ENCODE results near the gene ACADM.
A peak's percentile ranks its signal among the peaks of the same experiment; 100 is the strongest.
"Not testable (repeated sequence)": the region's sequence is repeated elsewhere in the genome, so short reads cannot be mapped to it uniquely, and the experiment has no call there.

ACADM gene

GRCh38 chr1:75724472-75725022 lies at the start of gene ACADM:
ACADM (plus strand) TSS chr1:75724709; CDS start chr1:75724788, 79 bp downstream.
- DNase-seq, result peak; percentile 95

GRCh38 chr1:75677443-75677842 lies 47.1 kb upstream of the ACADM start:
- DNase-seq, result no peak

- not testable (repeated sequence) for DNase-seq
Observed at GRCh38 chr1:75677964-75678363, 46.5 kb upstream of the ACADM start.

- DNase-seq, result no peak
Observed at GRCh38 chr1:75690547-75690946, 34.0 kb upstream of the ACADM start.

- DNase-seq, result no peak
Observed at GRCh38 chr1:75693551-75693950, 31.0 kb upstream of the ACADM start.

- no peak for DNase-seq
Observed at GRCh38 chr1:75696000-75696399, 28.5 kb upstream of the ACADM start.

GRCh38 chr1:75707191-75707590 lies 17.3 kb upstream of the ACADM start:
- DNase-seq, result no peak

GRCh38 chr1:75708910-75709309 lies 15.6 kb upstream of the ACADM start:
- no peak for DNase-seq

GRCh38 chr1:75710832-75711231 lies 13.7 kb upstream of the ACADM start:
- no peak for DNase-seq

GRCh38 chr1:75711846-75712245 lies 12.7 kb upstream of the ACADM start:
- no peak for DNase-seq

- no peak for DNase-seq
Observed at GRCh38 chr1:75712306-75712705, 12.2 kb upstream of the ACADM start.

GRCh38 chr1:75719810-75720209 lies 4.7 kb upstream of the ACADM start:
- no peak for DNase-seq

- no peak for DNase-seq
Observed at GRCh38 chr1:75720325-75720724, 4.2 kb upstream of the ACADM start.

GRCh38 chr1:75720820-75721219 lies 3.7 kb upstream of the ACADM start:
- no peak for DNase-seq

- not testable (repeated sequence) for DNase-seq
Observed at GRCh38 chr1:75722246-75722645, 2.3 kb upstream of the ACADM start.

GRCh38 chr1:75722966-75723365 lies 1.5 kb upstream of the ACADM start:
- no peak for DNase-seq

GRCh38 chr1:75723989-75724471 lies 479 bp upstream of the ACADM start:
- peak; percentile 94 for DNase-seq

- DNase-seq, result peak; percentile 34
Observed at GRCh38 chr1:75725266-75725665, 757 bp downstream of the ACADM start.

GRCh38 chr1:75725861-75726361 lies 1.4 kb downstream of the ACADM start:
- DNase-seq, result peak; percentile 15

GRCh38 chr1:75727571-75727970 lies 3.1 kb downstream of the ACADM start:
- peak; percentile 20 for DNase-seq

GRCh38 chr1:75730432-75730831 lies 5.9 kb downstream of the ACADM start:
- DNase-seq, result no peak

GRCh38 chr1:75731881-75732280 lies 7.4 kb downstream of the ACADM start:
- no peak for DNase-seq

- DNase-seq, result no peak
Observed at GRCh38 chr1:75732703-75733102, 8.2 kb downstream of the ACADM start.

- no peak for DNase-seq
Observed at GRCh38 chr1:75733661-75734060, 9.2 kb downstream of the ACADM start.

- DNase-seq, result no peak
Observed at GRCh38 chr1:75736016-75736415, 11.5 kb downstream of the ACADM start.
